T-helper 17 cell (primary cell): ENCODE measurements around the gene RBFOX2. TPM values are rescaled to one million over a fixed set of nuclear protein-coding genes. Genes with fewer than 3 reads are reported as not detected.

ENCODE experiments used
- ATAC-seq: fragments of 150-1000 bp; cut with Tn5 transposase; 2 replicates; pipeline ENCODE4 v1.10.0; 2021; ENCODE audit warnings: mild to moderate bottlenecking, moderate library complexity
- DNase-seq, 3 donors: peaks; one replicate each; pipeline versions ENCODE4 v3.0.0 to v3.0.0-alpha.2; 2020 to 2021
- H3K9me3 ChIP-seq: one replicate; pipeline ENCODE4 v1.7.0; 2013; ENCODE audit warnings: low read length, mild to moderate bottlenecking; ENCODE audit not compliant: control insufficient read depth, poor library complexity, severe bottlenecking
- H3K27ac Mint-ChIP-seq: one replicate; pipeline ENCODE4 v1.8.0; 2022; ENCODE audit warnings: mild to moderate bottlenecking, moderate library complexity, mixed read lengths
- H3K27me3 Mint-ChIP-seq: one replicate; pipeline ENCODE4 v1.8.0; 2022; ENCODE audit warnings: mixed read lengths
- H3K36me3 Mint-ChIP-seq: one replicate; pipeline ENCODE4 v1.8.0; 2022; ENCODE audit warnings: low read depth, mixed read lengths
- H3K4me1 Mint-ChIP-seq: one replicate; pipeline ENCODE4 v1.8.0; 2022; ENCODE audit warnings: mild to moderate bottlenecking, mixed read lengths
- H3K4me3 Mint-ChIP-seq: one replicate; pipeline ENCODE4 v1.8.0; 2022; ENCODE audit warnings: mild to moderate bottlenecking, moderate library complexity, mixed read lengths
- total RNA-seq, 4 donors: library from RNA in 2 of 4; stranded (reverse) in 2 of 4; gene quantifications; one replicate each; pipeline ENCODE4 v1.2.3 and lab custom pipeline; 2022 to 2026

Gene RBFOX2
- total RNA-seq, 2 donors from 2014 or later = 0.23 to 0.97 TPM

- no peaks in the 10 kb centered on the region for H3K9me3 ChIP-seq
- H3K4me1 Mint-ChIP-seq = peaks cover 2% of the 10 kb centered on the region
- H3K36me3 Mint-ChIP-seq = peaks cover 3% of the 10 kb centered on the region
- H3K27me3 Mint-ChIP-seq = peaks cover 4% of the 10 kb centered on the region
- H3K4me3 Mint-ChIP-seq = no peak overlapping the region
- no peak for DNase-seq
- ATAC-seq = no peak
- H3K27ac Mint-ChIP-seq = no peak overlapping the region
Measured at GRCh38 chr22:35861451-35861850, 167.2 kb downstream of the RBFOX2 start.

GRCh38 chr22:35860837-35861236 lies 167.8 kb downstream of the RBFOX2 start:
- no peak overlapping the region for H3K4me3 Mint-ChIP-seq
- ATAC-seq = no peak

GRCh38 chr22:35860087-35860733 lies 168.4 kb downstream of the RBFOX2 start:
- Mint-ChIP-seq H3K27ac (no peak overlapping the region), H3K4me3 (no peak overlapping the region), H3K36me3 (peaks cover 3% of the 10 kb centered on the region), H3K27me3 (peaks cover 4% of the 10 kb centered on the region), H3K4me1 (peaks cover 2% of the 10 kb centered on the region)
- ATAC-seq (no peak), DNase-seq (no peak)
- no peaks in the 10 kb centered on the region for H3K9me3 ChIP-seq

More at GRCh38 chr22:35860837-35861236, 167.8 kb downstream of the RBFOX2 start:
- Mint-ChIP-seq H3K36me3 (peaks cover 3% of the 10 kb centered on the region), H3K27ac (no peak overlapping the region), H3K27me3 (peaks cover 4% of the 10 kb centered on the region), H3K4me1 (peaks cover 2% of the 10 kb centered on the region)
- H3K9me3 ChIP-seq = no peaks in the 10 kb centered on the region
- DNase-seq = no peak

- no peaks in the 10 kb centered on the region for H3K9me3 ChIP-seq
- DNase-seq (no peak), ATAC-seq (no peak)
- Mint-ChIP-seq H3K36me3 (peaks cover 3% of the 10 kb centered on the region), H3K27me3 (peaks cover 4% of the 10 kb centered on the region), H3K4me1 (peaks cover 2% of the 10 kb centered on the region), H3K27ac (no peak overlapping the region), H3K4me3 (no peak overlapping the region)
Measured at GRCh38 chr22:35854334-35854733, 174.3 kb downstream of the RBFOX2 start.

- Mint-ChIP-seq H3K4me1 (no peaks in the 10 kb centered on the region), H3K36me3 (no peaks in the 10 kb centered on the region), H3K27me3 (peaks cover 3% of the 10 kb centered on the region), H3K27ac (no peak overlapping the region), H3K4me3 (no peak overlapping the region)
- ATAC-seq (no peak), DNase-seq (no peak)
- H3K9me3 ChIP-seq = no peaks in the 10 kb centered on the region
Measured at GRCh38 chr22:35852076-35852475, 176.5 kb downstream of the RBFOX2 start.

- H3K36me3 Mint-ChIP-seq = no peaks in the 10 kb centered on the region
- H3K27ac Mint-ChIP-seq = no peak overlapping the region
- ATAC-seq (no peak), DNase-seq (no peak)
- H3K27me3 Mint-ChIP-seq = no peaks in the 10 kb centered on the region
- no peaks in the 10 kb centered on the region for H3K4me1 Mint-ChIP-seq
- H3K9me3 ChIP-seq = no peaks in the 10 kb centered on the region
- no peak overlapping the region for H3K4me3 Mint-ChIP-seq
Measured at GRCh38 chr22:35850831-35851230, 177.8 kb downstream of the RBFOX2 start.

GRCh38 chr22:35846804-35847203 lies 181.8 kb downstream of the RBFOX2 start:
- Mint-ChIP-seq H3K4me1 (peaks cover 7% of the 10 kb centered on the region), H3K4me3 (no peak overlapping the region), H3K36me3 (peaks cover 2% of the 10 kb centered on the region), H3K27ac (no peak overlapping the region), H3K27me3 (peaks cover 17% of the 10 kb centered on the region)
- ATAC-seq = no peak
- H3K9me3 ChIP-seq = no peaks in the 10 kb centered on the region
- DNase-seq = no peak

GRCh38 chr22:35844886-35845285 lies 183.7 kb downstream of the RBFOX2 start:
- H3K4me1 Mint-ChIP-seq = peaks cover 10% of the 10 kb centered on the region
- H3K4me3 Mint-ChIP-seq = no peak overlapping the region
- ATAC-seq (no peak), DNase-seq (no peak)
- H3K27ac Mint-ChIP-seq = no peak overlapping the region
- H3K36me3 Mint-ChIP-seq = peaks cover 2% of the 10 kb centered on the region
- peaks cover 23% of the 10 kb centered on the region for H3K27me3 Mint-ChIP-seq
- H3K9me3 ChIP-seq = no peaks in the 10 kb centered on the region

- H3K4me3 Mint-ChIP-seq = no peak overlapping the region
- H3K27ac Mint-ChIP-seq = no peak overlapping the region
- ATAC-seq (no peak), DNase-seq (no peak)
- no peaks in the 10 kb centered on the region for H3K9me3 ChIP-seq
- H3K27me3 Mint-ChIP-seq = peaks cover 39% of the 10 kb centered on the region
- H3K36me3 Mint-ChIP-seq = peaks cover 2% of the 10 kb centered on the region
- H3K4me1 Mint-ChIP-seq = peaks cover 15% of the 10 kb centered on the region
Measured at GRCh38 chr22:35842954-35843353, 185.7 kb downstream of the RBFOX2 start.

GRCh38 chr22:35842519-35842913 lies 186.1 kb downstream of the RBFOX2 start:
- ATAC-seq = no peak
- H3K27me3 Mint-ChIP-seq = peaks cover 41% of the 10 kb centered on the region
- no peaks in the 10 kb centered on the region for H3K9me3 ChIP-seq
- H3K4me3 Mint-ChIP-seq = no peak overlapping the region
- H3K36me3 Mint-ChIP-seq = peaks cover 2% of the 10 kb centered on the region
- no peak for DNase-seq
- H3K4me1 Mint-ChIP-seq = peaks cover 15% of the 10 kb centered on the region
- no peak overlapping the region for H3K27ac Mint-ChIP-seq

GRCh38 chr22:35841907-35842518 lies 186.6 kb downstream of the RBFOX2 start:
- H3K9me3 ChIP-seq = no peaks in the 10 kb centered on the region
- DNase-seq (no peak), ATAC-seq (no peak)
- Mint-ChIP-seq H3K27ac (no peak overlapping the region), H3K4me1 (peaks cover 15% of the 10 kb centered on the region), H3K36me3 (peaks cover 2% of the 10 kb centered on the region), H3K27me3 (peaks cover 45% of the 10 kb centered on the region), H3K4me3 (no peak overlapping the region)

GRCh38 chr22:35840302-35840739 lies 188.3 kb downstream of the RBFOX2 start:
- DNase-seq = no peak
- Mint-ChIP-seq H3K27me3 (peaks cover 52% of the 10 kb centered on the region), H3K4me1 (peaks cover 20% of the 10 kb centered on the region), H3K27ac (no peak overlapping the region), H3K4me3 (peak overlapping the region; percentile 19), H3K36me3 (peaks cover 4% of the 10 kb centered on the region)
- H3K9me3 ChIP-seq = no peaks in the 10 kb centered on the region
- ATAC-seq = no peak

- Mint-ChIP-seq H3K36me3 (peaks cover 2% of the 10 kb centered on the region), H3K27ac (no peak overlapping the region), H3K4me3 (peak overlapping the region; percentile 12), H3K27me3 (peaks cover 52% of the 10 kb centered on the region), H3K4me1 (peaks cover 18% of the 10 kb centered on the region)
- H3K9me3 ChIP-seq = no peaks in the 10 kb centered on the region
- no peak for DNase-seq
- ATAC-seq = no peak
Measured at GRCh38 chr22:35839841-35840301, 188.8 kb downstream of the RBFOX2 start.
